Fibroblast of the aortic adventitia (primary cell): Measurements from ENCODE around the gene IGSF9. TPM values are rescaled to one million over a fixed set of nuclear protein-coding genes. Genes with fewer than 3 reads are reported as not detected.
A peak's percentile ranks its signal among the peaks of the same experiment; 100 is the strongest.

Experiments used
- DNase-seq: peaks from one replicate; pipeline ENCODE4 v3.0.0-alpha.2; 2010; ENCODE audit warnings: low read depth
- H3K4me3 ChIP-seq: 2 replicates; pipeline ENCODE4 v1.5.1; 2011; ENCODE audit warnings: low read depth, mild to moderate bottlenecking, control low read depth, low read length, moderate library complexity
- CTCF ChIP-seq: IDR thresholded peaks from 2 replicates; pipeline ENCODE4 v1.5.1; 2011; ENCODE audit warnings: mild to moderate bottlenecking, low read length, control low read depth, inconsistent platforms; ENCODE audit not compliant: insufficient read depth
- total RNA-seq: library from RNA; depleted of rRNA; stranded (reverse); fragments of >200 nt; gene quantifications from 2 replicates; pipeline ENCODE4 v1.2.3, GENCODE V29; 2012; ENCODE audit warnings: low replicate concordance

Gene IGSF9
- total RNA-seq, 1 donor, result not detected

GRCh38 chr1:159923203-159924024 lies 22.0 kb downstream of the IGSF9 start:
- no peak for TF ChIP-seq CTCF
- H3K4me3 ChIP-seq, result peak overlapping the region; percentile 96
- peak; percentile 90 for DNase-seq

- TF ChIP-seq CTCF, result no peak
- H3K4me3 ChIP-seq, result peak overlapping the region; percentile 96
- peak; percentile 64 for DNase-seq
Measured at GRCh38 chr1:159922511-159923202, 22.8 kb downstream of the IGSF9 start.

GRCh38 chr1:159921700-159922504 lies 23.5 kb downstream of the IGSF9 start:
- peak overlapping the region; percentile 96 for H3K4me3 ChIP-seq
- DNase-seq, result no peak
- TF ChIP-seq CTCF, result no peak

- no peak for TF ChIP-seq CTCF
- no peak overlapping the region for H3K4me3 ChIP-seq
- no peak for DNase-seq
Measured at GRCh38 chr1:159921251-159921650, 24.2 kb downstream of the IGSF9 start.

- H3K4me3 ChIP-seq, result no peak overlapping the region
- DNase-seq, result no peak
- TF ChIP-seq CTCF, result no peak
Measured at GRCh38 chr1:159920651-159921050, 24.8 kb downstream of the IGSF9 start.

GRCh38 chr1:159920202-159920601 lies 25.2 kb downstream of the IGSF9 start:
- H3K4me3 ChIP-seq, result no peak overlapping the region
- no peak for DNase-seq
- TF ChIP-seq CTCF, result no peak
